Measurements from ENCODE around the gene KRTAP5-7. TPM values are rescaled to one million over a fixed set of nuclear protein-coding genes. Genes with fewer than 3 reads are reported as not detected.

Gene KRTAP5-7
- total RNA-seq, 5 donors from 2014 or later (not counting 1 experiment from before 2014, with no cell fraction given): not detected

- no peaks in the 10 kb centered on the region for H3K27me3 Mint-ChIP-seq
- Histone ChIP-seq H3K9me3 (no peaks in the 10 kb centered on the region), H3K4me1 (ENCODE audit: control insufficient read depth in 1 of 2, extremely low read depth in 1 of 2, insufficient read depth in 2 of 2, low read length in 2 of 2) (no peaks in the 10 kb centered on the region), H3K27ac (ENCODE audit: low read length) (no peak overlapping the region), H3K36me3 (ENCODE audit: control insufficient read depth in 2 of 2, extremely low read depth in 1 of 2, insufficient read depth in 1 of 2, low read length in 1 of 2) (peaks cover 42 to 85% of the 10 kb centered on the region in 2 donors), H3K4me3 (ENCODE audit: control insufficient read depth in 1 of 2, extremely low read depth in 1 of 2, low read length in 1 of 2) (no peak overlapping the region), H3K27me3 (replicated peaks in 1 of 2; ENCODE audit: control insufficient read depth in 2 of 2, extremely low read depth in 1 of 2, insufficient read depth in 2 of 2, low read length in 1 of 2) (no peaks in the 10 kb centered on the region)
- ATAC-seq (replicated peaks in 1 of 4): no peak
- no peak overlapping the region for H3K27ac Mint-ChIP-seq
- CTCF ChIA-PET: no interaction called here
- POLR2A ChIA-PET: no interaction called here
- H3K4me3 Mint-ChIP-seq: no peak overlapping the region
- no peaks in the 10 kb centered on the region for H3K4me1 Mint-ChIP-seq
- peaks cover 82% of the 10 kb centered on the region for H3K36me3 Mint-ChIP-seq
- H3K9me3 Mint-ChIP-seq: no peaks in the 10 kb centered on the region
- peak in 1 of 35 experiments; percentile 11 for DNase-seq
- WGBS (ENCODE audit: insufficient coverage): 99% methylated on average over 10 of the region's 13 CpGs
Observed at GRCh38 chr11:71496421-71496820, 30.6 kb upstream of the KRTAP5-7 start.

GRCh38 chr11:71498091-71498490 is 29.0 kb upstream of the KRTAP5-7 start:
- no peak overlapping the region for H3K4me3 ChIP-seq (ENCODE audit: control insufficient read depth in 1 of 2, extremely low read depth in 1 of 2, low read length in 1 of 2)
- WGBS (ENCODE audit: insufficient coverage): 88% methylated on average over 19 of the region's 19 CpGs
- Mint-ChIP-seq H3K4me1 (no peaks in the 10 kb centered on the region), H3K27me3 (no peaks in the 10 kb centered on the region), H3K9me3 (no peaks in the 10 kb centered on the region), H3K36me3 (peaks cover 79% of the 10 kb centered on the region), H3K4me3 (no peak overlapping the region), H3K27ac (no peak overlapping the region)
- H3K9me3 ChIP-seq: no peaks in the 10 kb centered on the region
- H3K36me3 ChIP-seq (ENCODE audit: control insufficient read depth in 2 of 2, extremely low read depth in 1 of 2, insufficient read depth in 1 of 2, low read length in 1 of 2): peaks cover 42 to 77% of the 10 kb centered on the region in 2 donors
- H3K4me1 ChIP-seq (ENCODE audit: control insufficient read depth in 1 of 2, extremely low read depth in 1 of 2, insufficient read depth in 2 of 2, low read length in 2 of 2): no peaks in the 10 kb centered on the region
- ATAC-seq (replicated peaks in 1 of 4) (no peak), DNase-seq (peak in 2 of 35 experiments; percentile 2)
- POLR2A ChIA-PET: no interaction called here
- H3K27ac ChIP-seq (ENCODE audit: low read length): no peak overlapping the region
- CTCF ChIA-PET: no interaction called here
- H3K27me3 ChIP-seq (replicated peaks in 1 of 2; ENCODE audit: control insufficient read depth in 2 of 2, extremely low read depth in 1 of 2, insufficient read depth in 2 of 2, low read length in 1 of 2): no peaks in the 10 kb centered on the region

- no peak for ATAC-seq (replicated peaks in 1 of 4)
- H3K27me3 ChIP-seq (replicated peaks in 1 of 2; ENCODE audit: control insufficient read depth in 2 of 2, extremely low read depth in 1 of 2, insufficient read depth in 2 of 2, low read length in 1 of 2): no peaks in the 10 kb centered on the region
- CTCF ChIA-PET: no interaction called here
- H3K36me3 ChIP-seq (ENCODE audit: control insufficient read depth in 2 of 2, extremely low read depth in 1 of 2, insufficient read depth in 1 of 2, low read length in 1 of 2): peaks cover 42 to 76% of the 10 kb centered on the region in 2 donors
- Mint-ChIP-seq H3K27me3 (no peaks in the 10 kb centered on the region), H3K4me1 (no peaks in the 10 kb centered on the region), H3K27ac (no peak overlapping the region), H3K9me3 (no peaks in the 10 kb centered on the region), H3K36me3 (peaks cover 84% of the 10 kb centered on the region), H3K4me3 (no peak overlapping the region)
- 70% methylated on average over 7 of the region's 13 CpGs for WGBS (ENCODE audit: insufficient coverage)
- H3K4me3 ChIP-seq (ENCODE audit: control insufficient read depth in 1 of 2, extremely low read depth in 1 of 2, low read length in 1 of 2): no peak overlapping the region
- no peaks in the 10 kb centered on the region for H3K9me3 ChIP-seq
- H3K27ac ChIP-seq (ENCODE audit: low read length): no peak overlapping the region
- peak in 1 of 35 experiments; percentile 0 for DNase-seq
- no peaks in the 10 kb centered on the region for H3K4me1 ChIP-seq (ENCODE audit: control insufficient read depth in 1 of 2, extremely low read depth in 1 of 2, insufficient read depth in 2 of 2, low read length in 2 of 2)
- POLR2A ChIA-PET: no interaction called here
Observed at GRCh38 chr11:71499125-71499524, 27.9 kb upstream of the KRTAP5-7 start.

GRCh38 chr11:71499546-71499945 is 27.5 kb upstream of the KRTAP5-7 start:
- no peak overlapping the region for H3K27ac ChIP-seq (ENCODE audit: low read length)
- no peaks in the 10 kb centered on the region for H3K4me1 Mint-ChIP-seq
- POLR2A ChIA-PET: no interaction called here
- peak in 1 of 35 experiments; percentile 11 for DNase-seq
- no peaks in the 10 kb centered on the region for H3K9me3 ChIP-seq
- H3K27me3 ChIP-seq (replicated peaks in 1 of 2; ENCODE audit: control insufficient read depth in 2 of 2, extremely low read depth in 1 of 2, insufficient read depth in 2 of 2, low read length in 1 of 2): no peaks in the 10 kb centered on the region
- no peak overlapping the region for H3K4me3 ChIP-seq (ENCODE audit: control insufficient read depth in 1 of 2, extremely low read depth in 1 of 2, low read length in 1 of 2)
- H3K36me3 Mint-ChIP-seq: peaks cover 83% of the 10 kb centered on the region
- WGBS (ENCODE audit: insufficient coverage): 95% methylated on average over 4 of the region's 6 CpGs
- no peaks in the 10 kb centered on the region for H3K9me3 Mint-ChIP-seq
- no peaks in the 10 kb centered on the region for H3K27me3 Mint-ChIP-seq
- H3K4me1 ChIP-seq (ENCODE audit: control insufficient read depth in 1 of 2, extremely low read depth in 1 of 2, insufficient read depth in 2 of 2, low read length in 2 of 2): no peaks in the 10 kb centered on the region
- H3K27ac Mint-ChIP-seq: no peak overlapping the region
- CTCF ChIA-PET: no interaction called here
- H3K36me3 ChIP-seq (ENCODE audit: control insufficient read depth in 2 of 2, extremely low read depth in 1 of 2, insufficient read depth in 1 of 2, low read length in 1 of 2): peaks cover 45 to 75% of the 10 kb centered on the region in 2 donors
- ATAC-seq (replicated peaks in 1 of 4): no peak
- no peak overlapping the region for H3K4me3 Mint-ChIP-seq

GRCh38 chr11:71500601-71501021 is 26.5 kb upstream of the KRTAP5-7 start:
- CTCF ChIA-PET: no interaction called here
- Mint-ChIP-seq H3K27me3 (no peaks in the 10 kb centered on the region), H3K27ac (no peak overlapping the region), H3K9me3 (no peaks in the 10 kb centered on the region), H3K4me3 (no peak overlapping the region), H3K36me3 (peaks cover 82% of the 10 kb centered on the region), H3K4me1 (no peaks in the 10 kb centered on the region)
- peaks cover 45 to 67% of the 10 kb centered on the region in 2 donors for H3K36me3 ChIP-seq (ENCODE audit: control insufficient read depth in 2 of 2, extremely low read depth in 1 of 2, insufficient read depth in 1 of 2, low read length in 1 of 2)
- DNase-seq: peak in 1 of 35 experiments; percentile 18
- no peak overlapping the region for H3K4me3 ChIP-seq (ENCODE audit: control insufficient read depth in 1 of 2, extremely low read depth in 1 of 2, low read length in 1 of 2)
- no peaks in the 10 kb centered on the region for H3K9me3 ChIP-seq
- ATAC-seq (replicated peaks in 1 of 4): no peak
- H3K27me3 ChIP-seq (replicated peaks in 1 of 2; ENCODE audit: control insufficient read depth in 2 of 2, extremely low read depth in 1 of 2, insufficient read depth in 2 of 2, low read length in 1 of 2): no peaks in the 10 kb centered on the region
- 91% methylated on average over 5 of the region's 6 CpGs for WGBS (ENCODE audit: insufficient coverage)
- POLR2A ChIA-PET: no interaction called here
- no peaks in the 10 kb centered on the region for H3K4me1 ChIP-seq (ENCODE audit: control insufficient read depth in 1 of 2, extremely low read depth in 1 of 2, insufficient read depth in 2 of 2, low read length in 2 of 2)
- H3K27ac ChIP-seq (ENCODE audit: low read length): no peak overlapping the region

GRCh38 chr11:71501071-71501985 is 25.7 kb upstream of the KRTAP5-7 start:
- Mint-ChIP-seq H3K4me3 (no peak overlapping the region), H3K36me3 (peaks cover 82% of the 10 kb centered on the region), H3K27me3 (no peaks in the 10 kb centered on the region), H3K9me3 (peaks cover 0 to under 1% (median 0%) of the 10 kb centered on the region in 3 donors), H3K4me1 (no peaks in the 10 kb centered on the region), H3K27ac (no peak overlapping the region)
- 98% methylated on average over 19 of the region's 30 CpGs for WGBS (ENCODE audit: insufficient coverage)
- Histone ChIP-seq H3K9me3 (no peaks in the 10 kb centered on the region), H3K4me3 (ENCODE audit: control insufficient read depth in 1 of 2, extremely low read depth in 1 of 2, low read length in 1 of 2) (no peak overlapping the region), H3K27me3 (replicated peaks in 1 of 2; ENCODE audit: control insufficient read depth in 2 of 2, extremely low read depth in 1 of 2, insufficient read depth in 2 of 2, low read length in 1 of 2) (no peaks in the 10 kb centered on the region), H3K4me1 (ENCODE audit: control insufficient read depth in 1 of 2, extremely low read depth in 1 of 2, insufficient read depth in 2 of 2, low read length in 2 of 2) (no peaks in the 10 kb centered on the region), H3K36me3 (ENCODE audit: control insufficient read depth in 2 of 2, extremely low read depth in 1 of 2, insufficient read depth in 1 of 2, low read length in 1 of 2) (peaks cover 38 to 60% of the 10 kb centered on the region in 2 donors), H3K27ac (ENCODE audit: low read length) (no peak overlapping the region)
- ATAC-seq (replicated peaks in 1 of 4) (no peak), DNase-seq (peak in 2 of 35 experiments; percentile 2 to 20)
- POLR2A ChIA-PET: no interaction called here
- CTCF ChIA-PET: no interaction called here
